Keratinocyte (primary cell): Measurements from ENCODE around the gene ABHD8.

ENCODE experiments used
- EZH2 ChIP-seq: IDR thresholded peaks from one replicate; pipeline ENCODE4 v1.6.1; 2012; ENCODE audit warnings: inconsistent platforms, mild to moderate bottlenecking, low read length, moderate library complexity
- TF ChIP-seq, protein P1 (sequence below), 3 experiments: IDR thresholded peaks in 1 of 3; conservative IDR thresholded peaks in 1 of 3; optimal IDR thresholded peaks in 1 of 3; 2 replicates in 2 of 3; 3 replicates in 1 of 3; pipeline versions ENCODE3 to v1.5.1; 2011; ENCODE audit warnings: low read length in 3 of 3, mild to moderate bottlenecking in 3 of 3, moderate library complexity in 2 of 3, control low read depth in 1 of 3, inconsistent platforms in 1 of 3; ENCODE audit not compliant: insufficient read depth in 2 of 3; ENCODE audit errors: extremely low read depth in 1 of 3

DNA sequence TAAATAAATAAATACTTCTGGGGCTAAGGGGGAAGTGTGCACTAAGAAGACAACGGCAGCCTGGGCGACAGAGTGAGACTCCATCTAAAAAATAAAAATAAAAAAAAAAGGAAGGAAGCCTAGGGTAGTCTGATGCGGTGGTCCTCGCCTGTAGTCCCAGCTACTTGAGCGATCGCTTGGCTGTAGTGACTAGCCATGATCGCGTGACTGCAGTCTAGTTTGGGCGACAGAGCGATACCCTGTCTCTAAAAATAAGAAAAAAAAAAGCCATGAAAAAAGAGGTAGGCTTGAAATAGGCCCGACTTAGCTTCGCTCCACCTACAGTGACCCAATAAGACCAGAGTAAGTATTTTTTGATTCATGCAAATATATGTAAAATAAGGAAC is 36.6 kb downstream of the ABHD8 start:
- TF ChIP-seq EZH2 = no peak
- TF ChIP-seq, protein P1, sequence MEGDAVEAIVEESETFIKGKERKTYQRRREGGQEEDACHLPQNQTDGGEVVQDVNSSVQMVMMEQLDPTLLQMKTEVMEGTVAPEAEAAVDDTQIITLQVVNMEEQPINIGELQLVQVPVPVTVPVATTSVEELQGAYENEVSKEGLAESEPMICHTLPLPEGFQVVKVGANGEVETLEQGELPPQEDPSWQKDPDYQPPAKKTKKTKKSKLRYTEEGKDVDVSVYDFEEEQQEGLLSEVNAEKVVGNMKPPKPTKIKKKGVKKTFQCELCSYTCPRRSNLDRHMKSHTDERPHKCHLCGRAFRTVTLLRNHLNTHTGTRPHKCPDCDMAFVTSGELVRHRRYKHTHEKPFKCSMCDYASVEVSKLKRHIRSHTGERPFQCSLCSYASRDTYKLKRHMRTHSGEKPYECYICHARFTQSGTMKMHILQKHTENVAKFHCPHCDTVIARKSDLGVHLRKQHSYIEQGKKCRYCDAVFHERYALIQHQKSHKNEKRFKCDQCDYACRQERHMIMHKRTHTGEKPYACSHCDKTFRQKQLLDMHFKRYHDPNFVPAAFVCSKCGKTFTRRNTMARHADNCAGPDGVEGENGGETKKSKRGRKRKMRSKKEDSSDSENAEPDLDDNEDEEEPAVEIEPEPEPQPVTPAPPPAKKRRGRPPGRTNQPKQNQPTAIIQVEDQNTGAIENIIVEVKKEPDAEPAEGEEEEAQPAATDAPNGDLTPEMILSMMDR (optimal IDR thresholded peaks at IDR 0.05 in 1 of 3, IDR thresholded peaks at IDR 0.05 in 1 of 3, conservative IDR thresholded peaks at IDR 0.05 in 1 of 3; ENCODE audit: extremely low read depth in 1 of 3, insufficient read depth in 2 of 3, low read length in 3 of 3) = no peak
